PC-9 (cell line): ENCODE results near the gene ADAMTS10. TPM values are rescaled to one million over a fixed set of nuclear protein-coding genes. Genes with fewer than 3 reads are reported as not detected.

Experiments used
- BruUV-seq: library from RNA; stranded (reverse); fragments of 400-500 nt; replicated peaks from 2 replicates; lab custom pipeline; 2021; lab: Mats Ljungman, UMichigan
- CTCF ChIA-PET: fragments of 300-600 bp; sonication (Branson Sonifier 250); formaldehyde crosslinking; loops from one replicate; lab custom pipeline; 2022; ENCODE audit warnings: antibody characterized with exemption; lab: Charles Lee
- POLR2A ChIA-PET: fragments of 300-600 bp; sonication (Branson Sonifier 250); formaldehyde crosslinking; loops from one replicate; lab custom pipeline; 2022; ENCODE audit warnings: antibody characterized with exemption; ENCODE audit not compliant: unreplicated experiment; lab: Charles Lee
- DNase-seq, 2 experiments: peaks; one replicate each; pipeline versions ENCODE4 v3.0.0 to v3.0.0-alpha.2; 2015 to 2022; ENCODE audit warnings: mixed read lengths in 1 of 2
- H2AFZ ChIP-seq: fragments of 200-600 bp; sonication (generic); 2 replicates; pipeline ENCODE4 v1.8.1; 2017; ENCODE audit warnings: antibody characterized with exemption
- H3F3A ChIP-seq: fragments of 200-600 bp; sonication (generic); 2 replicates; pipeline ENCODE4 v1.8.1; 2017; ENCODE audit warnings: antibody characterized with exemption, mild to moderate bottlenecking, low read depth; ENCODE audit not compliant: insufficient read depth
- H3K27ac ChIP-seq: fragments of 200-600 bp; sonication (generic); 2 replicates; pipeline ENCODE4 v1.6.1; 2016; ENCODE audit warnings: mixed run types
- H3K27me3 ChIP-seq: fragments of 200-600 bp; sonication (generic); 2 replicates; pipeline ENCODE4 v1.6.1; 2016; ENCODE audit warnings: low read depth, mixed run types; ENCODE audit not compliant: insufficient read depth
- H3K36me3 ChIP-seq: fragments of 200-600 bp; sonication (generic); 2 replicates; pipeline ENCODE4 v1.6.1; 2016; ENCODE audit warnings: low read depth, mixed run types
- H3K4me1 ChIP-seq: fragments of 200-600 bp; sonication (generic); replicated peaks from 2 replicates; pipeline ENCODE4 v1.6.1; 2016; ENCODE audit warnings: mixed run types; ENCODE audit not compliant: insufficient read depth
- H3K4me2 ChIP-seq: fragments of 200-600 bp; sonication (generic); 2 replicates; pipeline ENCODE4 v1.6.1; 2017; ENCODE audit warnings: mixed run types
- H3K4me3 ChIP-seq: fragments of 200-600 bp; sonication (generic); 2 replicates; pipeline ENCODE4 v1.6.1; 2016; ENCODE audit warnings: mixed run types
- H3K79me2 ChIP-seq: fragments of 200-600 bp; sonication (generic); 2 replicates; pipeline ENCODE4 v1.6.1; 2017; ENCODE audit warnings: low read depth, mixed run types
- H3K9me2 ChIP-seq: fragments of 200-600 bp; sonication (generic); 2 replicates; pipeline ENCODE4 v1.8.1; 2017; ENCODE audit warnings: mild to moderate bottlenecking; ENCODE audit not compliant: insufficient read depth
- H3K9me3 ChIP-seq: fragments of 200-600 bp; sonication (generic); 2 replicates; pipeline ENCODE4 v1.8.1; 2016; ENCODE audit warnings: low read depth; ENCODE audit not compliant: insufficient read depth
- H4K20me1 ChIP-seq: fragments of 200-600 bp; sonication (generic); 2 replicates; pipeline ENCODE4 v1.8.1; 2017; ENCODE audit not compliant: insufficient read depth
- CTCF ChIP-seq: fragments of 200-600 bp; sonication (generic); conservative IDR thresholded peaks from 2 replicates; pipeline ENCODE4 v1.6.1; 2017; ENCODE audit warnings: mixed run types, antibody characterized with exemption, mild to moderate bottlenecking, moderate library complexity
- EZH2 ChIP-seq: fragments of 200-600 bp; sonication (generic); IDR thresholded peaks from 2 replicates; pipeline ENCODE4 v1.8.0; 2017; ENCODE audit warnings: antibody characterized with exemption, low read depth
- intact Hi-C: fragments of 100-400 bp; cut with micrococcal nuclease; formaldehyde crosslinking; loops from one replicate; pipeline ENCODE4 v1.10.0; 2022; ENCODE audit not compliant: unreplicated experiment
- total RNA-seq: library from RNA; stranded (reverse); gene quantifications from 2 replicates; pipeline ENCODE4 v1.2.3, GENCODE V29; 2021

The ADAMTS10 gene
- total RNA-seq, 1 experiment from 2014 or later = not detected

- H3K9me2 ChIP-seq = no peaks in the 10 kb centered on the region
- POLR2A ChIA-PET = no interaction called here
- H2AFZ ChIP-seq = no peak overlapping the region
- H3F3A ChIP-seq = no peaks in the 10 kb centered on the region; the same call in 1 of the 2 replicates
- CTCF ChIA-PET = no interaction called here
- H3K27ac ChIP-seq = no peak overlapping the region
- no peak for TF ChIP-seq CTCF
- TF ChIP-seq EZH2 = no peak
- no peaks in the 10 kb centered on the region for H3K36me3 ChIP-seq
- no peaks in the 10 kb centered on the region for H3K4me1 ChIP-seq
- no peaks in the 10 kb centered on the region for H4K20me1 ChIP-seq
- BruUV-seq = no TSS peak
- H3K4me3 ChIP-seq = no peak overlapping the region
- no peak overlapping the region for H3K4me2 ChIP-seq
- no peak for DNase-seq
- H3K79me2 ChIP-seq = no peaks in the 10 kb centered on the region
- H3K9me3 ChIP-seq = peaks cover 6% of the 10 kb centered on the region; the same call in 1 of the 2 replicates
- intact Hi-C loops = no loop called here
- peaks cover 86% of the 10 kb centered on the region for H3K27me3 ChIP-seq
Observed at GRCh38 chr19:8600816-8601215, 9.7 kb downstream of the ADAMTS10 start.

GRCh38 chr19:8600064-8600463 lies 10.5 kb downstream of the ADAMTS10 start:
- H3K9me2 ChIP-seq = no peaks in the 10 kb centered on the region
- DNase-seq = no peak
- no peak overlapping the region for H3K4me2 ChIP-seq
- H3K79me2 ChIP-seq = no peaks in the 10 kb centered on the region
- H3K9me3 ChIP-seq = peaks cover 6% of the 10 kb centered on the region; the same call in 1 of the 2 replicates
- no peaks in the 10 kb centered on the region for H3K4me1 ChIP-seq
- ChIA-PET CTCF (no interaction called here), POLR2A (no interaction called here)
- H2AFZ ChIP-seq = no peak overlapping the region
- H3K36me3 ChIP-seq = no peaks in the 10 kb centered on the region
- H3K4me3 ChIP-seq = no peak overlapping the region
- BruUV-seq = no TSS peak
- intact Hi-C loops = no loop called here
- no peaks in the 10 kb centered on the region for H4K20me1 ChIP-seq
- TF ChIP-seq CTCF (no peak), EZH2 (no peak)
- peaks cover 92% of the 10 kb centered on the region for H3K27me3 ChIP-seq
- no peaks in the 10 kb centered on the region; the same call in 1 of the 2 replicates for H3F3A ChIP-seq
- H3K27ac ChIP-seq = no peak overlapping the region

- CTCF ChIA-PET = no interaction called here
- POLR2A ChIA-PET = interaction anchor here (0.5 kb wide), 1 partner anchor 129 kb away, joined by 6 read pairs; no protein-coding TSS in a partner anchor
- Histone ChIP-seq H2AFZ (no peak overlapping the region), H3K4me2 (no peak overlapping the region), H3K9me2 (no peaks in the 10 kb centered on the region), H3K9me3 (peaks cover 7% of the 10 kb centered on the region), H4K20me1 (no peaks in the 10 kb centered on the region), H3K79me2 (no peaks in the 10 kb centered on the region), H3K27ac (no peak overlapping the region), H3K4me1 (no peaks in the 10 kb centered on the region), H3K4me3 (no peak overlapping the region), H3F3A (no peaks in the 10 kb centered on the region), H3K27me3 (peaks cover 78% of the 10 kb centered on the region), H3K36me3 (no peaks in the 10 kb centered on the region)
- no TSS peak for BruUV-seq
- DNase-seq = no peak
- TF ChIP-seq CTCF (no peak), EZH2 (no peak)
- intact Hi-C loops = no loop called here
Observed at GRCh38 chr19:8596168-8596567, 14.3 kb downstream of the ADAMTS10 start.
